ENCODE results near the gene C16orf86. TPM values are rescaled to one million over a fixed set of nuclear protein-coding genes. Genes with fewer than 3 reads are reported as not detected.

C16orf86 gene
- total RNA-seq, 1 experiment from 2014 or later: 0.79 TPM

DNA sequence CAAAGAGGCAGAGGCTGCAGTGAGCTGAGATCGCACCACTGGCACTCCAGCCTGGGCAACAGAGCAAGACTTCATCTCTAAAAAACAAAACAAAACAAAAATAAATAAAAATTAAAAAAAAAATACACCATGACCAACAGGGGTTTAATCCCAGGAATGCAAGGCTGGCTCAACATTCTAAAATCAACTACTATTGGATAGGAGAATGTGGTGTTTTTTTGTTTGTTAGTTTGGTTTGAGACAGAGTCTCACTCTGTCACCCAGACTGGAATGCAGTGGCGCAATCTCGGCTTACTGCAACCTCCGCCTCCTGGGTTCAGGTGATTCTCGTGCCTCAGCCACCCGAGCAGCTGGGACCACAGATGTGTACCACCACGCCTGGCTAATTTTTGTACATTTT is 32.7 kb downstream of the C16orf86 start:
- no TSS peak for BruUV-seq (replicated peaks)
- Histone ChIP-seq H3K4me2 (ENCODE audit: low read length) (no peak overlapping the region), H3K9me2 (ENCODE audit: insufficient read depth) (no peaks in the 10 kb centered on the region), H3K9me3 (ENCODE audit: control insufficient read depth in 1 of 2, insufficient read depth in 1 of 2, low read depth in 1 of 2, low read length in 2 of 2) (peaks cover 0 to 5% of the 10 kb centered on the region in 2 experiments; a peak in 1 of 4 replicates), H4K20me1 (ENCODE audit: insufficient read depth) (no peaks in the 10 kb centered on the region), H3K4me3 (replicated peaks in 1 of 2; ENCODE audit: low read depth in 1 of 2, low read length in 2 of 2) (no peak overlapping the region), H3K4me1 (ENCODE audit: control insufficient read depth in 1 of 2, insufficient read depth in 2 of 2, low read length in 2 of 2) (no peaks in the 10 kb centered on the region), H3K27ac (ENCODE audit: low read depth, low read length) (no peak overlapping the region), H3K27me3 (ENCODE audit: insufficient read depth, low read length) (no peaks in the 10 kb centered on the region), H3K36me3 (ENCODE audit: control insufficient read depth in 1 of 2, insufficient read depth in 2 of 2, low read length in 2 of 2) (no peaks in the 10 kb centered on the region), H3K9ac (ENCODE audit: low read length) (no peak overlapping the region), H3K79me2 (ENCODE audit: insufficient read depth, low read length) (peaks cover 34% of the 10 kb centered on the region), H2AFZ (ENCODE audit: low read depth, low read length, poor library complexity, severe bottlenecking) (no peak overlapping the region)
- POLR2A ChIA-PET: no interaction called here
- no peak for ATAC-seq
- CTCF ChIA-PET: no interaction called here
- intact Hi-C loops (cut with micrococcal nuclease): no loop called here
- DNase-seq (ENCODE audit: low read depth, low spot score): no peak
- TF ChIP-seq CEBPB (IDR thresholded peaks at IDR 0.05; ENCODE audit: low read depth): no peak
- TF ChIP-seq, protein P1, sequence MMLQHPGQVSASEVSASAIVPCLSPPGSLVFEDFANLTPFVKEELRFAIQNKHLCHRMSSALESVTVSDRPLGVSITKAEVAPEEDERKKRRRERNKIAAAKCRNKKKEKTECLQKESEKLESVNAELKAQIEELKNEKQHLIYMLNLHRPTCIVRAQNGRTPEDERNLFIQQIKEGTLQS (IDR thresholded peaks at IDR 0.05): no peak
- no peak for TF ChIP-seq ZNF274 (IDR thresholded peaks at IDR 0.05; ENCODE audit: low read depth, low read length)
- TF ChIP-seq, protein P2, sequence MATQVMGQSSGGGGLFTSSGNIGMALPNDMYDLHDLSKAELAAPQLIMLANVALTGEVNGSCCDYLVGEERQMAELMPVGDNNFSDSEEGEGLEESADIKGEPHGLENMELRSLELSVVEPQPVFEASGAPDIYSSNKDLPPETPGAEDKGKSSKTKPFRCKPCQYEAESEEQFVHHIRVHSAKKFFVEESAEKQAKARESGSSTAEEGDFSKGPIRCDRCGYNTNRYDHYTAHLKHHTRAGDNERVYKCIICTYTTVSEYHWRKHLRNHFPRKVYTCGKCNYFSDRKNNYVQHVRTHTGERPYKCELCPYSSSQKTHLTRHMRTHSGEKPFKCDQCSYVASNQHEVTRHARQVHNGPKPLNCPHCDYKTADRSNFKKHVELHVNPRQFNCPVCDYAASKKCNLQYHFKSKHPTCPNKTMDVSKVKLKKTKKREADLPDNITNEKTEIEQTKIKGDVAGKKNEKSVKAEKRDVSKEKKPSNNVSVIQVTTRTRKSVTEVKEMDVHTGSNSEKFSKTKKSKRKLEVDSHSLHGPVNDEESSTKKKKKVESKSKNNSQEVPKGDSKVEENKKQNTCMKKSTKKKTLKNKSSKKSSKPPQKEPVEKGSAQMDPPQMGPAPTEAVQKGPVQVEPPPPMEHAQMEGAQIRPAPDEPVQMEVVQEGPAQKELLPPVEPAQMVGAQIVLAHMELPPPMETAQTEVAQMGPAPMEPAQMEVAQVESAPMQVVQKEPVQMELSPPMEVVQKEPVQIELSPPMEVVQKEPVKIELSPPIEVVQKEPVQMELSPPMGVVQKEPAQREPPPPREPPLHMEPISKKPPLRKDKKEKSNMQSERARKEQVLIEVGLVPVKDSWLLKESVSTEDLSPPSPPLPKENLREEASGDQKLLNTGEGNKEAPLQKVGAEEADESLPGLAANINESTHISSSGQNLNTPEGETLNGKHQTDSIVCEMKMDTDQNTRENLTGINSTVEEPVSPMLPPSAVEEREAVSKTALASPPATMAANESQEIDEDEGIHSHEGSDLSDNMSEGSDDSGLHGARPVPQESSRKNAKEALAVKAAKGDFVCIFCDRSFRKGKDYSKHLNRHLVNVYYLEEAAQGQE (IDR thresholded peaks at IDR 0.05; ENCODE audit: low read depth): no peak
- TF ChIP-seq FOSL1 (IDR thresholded peaks at IDR 0.05; ENCODE audit: low read depth): no peak
- no peak for TF ChIP-seq POLR2AphosphoS5 (IDR thresholded peaks at IDR 0.05; ENCODE audit: low read depth, low read length)
- TF ChIP-seq SRF (IDR thresholded peaks at IDR 0.05; ENCODE audit: low read depth): no peak
- no peak for TF ChIP-seq EZH2phosphoT487 (IDR thresholded peaks at IDR 0.05; ENCODE audit: borderline replicate concordance)
- TF ChIP-seq POLR2A (IDR thresholded peaks at IDR 0.05; ENCODE audit: borderline replicate concordance, extremely low read depth, insufficient read depth, insufficient read length): no peak
- TF ChIP-seq, protein P3, sequence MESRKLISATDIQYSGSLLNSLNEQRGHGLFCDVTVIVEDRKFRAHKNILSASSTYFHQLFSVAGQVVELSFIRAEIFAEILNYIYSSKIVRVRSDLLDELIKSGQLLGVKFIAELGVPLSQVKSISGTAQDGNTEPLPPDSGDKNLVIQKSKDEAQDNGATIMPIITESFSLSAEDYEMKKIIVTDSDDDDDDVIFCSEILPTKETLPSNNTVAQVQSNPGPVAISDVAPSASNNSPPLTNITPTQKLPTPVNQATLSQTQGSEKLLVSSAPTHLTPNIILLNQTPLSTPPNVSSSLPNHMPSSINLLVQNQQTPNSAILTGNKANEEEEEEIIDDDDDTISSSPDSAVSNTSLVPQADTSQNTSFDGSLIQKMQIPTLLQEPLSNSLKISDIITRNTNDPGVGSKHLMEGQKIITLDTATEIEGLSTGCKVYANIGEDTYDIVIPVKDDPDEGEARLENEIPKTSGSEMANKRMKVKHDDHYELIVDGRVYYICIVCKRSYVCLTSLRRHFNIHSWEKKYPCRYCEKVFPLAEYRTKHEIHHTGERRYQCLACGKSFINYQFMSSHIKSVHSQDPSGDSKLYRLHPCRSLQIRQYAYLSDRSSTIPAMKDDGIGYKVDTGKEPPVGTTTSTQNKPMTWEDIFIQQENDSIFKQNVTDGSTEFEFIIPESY (IDR thresholded peaks at IDR 0.05; ENCODE audit: extremely low read depth, insufficient replicate concordance, low read length): no peak
- no peak for TF ChIP-seq ZFX (IDR thresholded peaks at IDR 0.05)
- no peak for TF ChIP-seq SP1 (IDR thresholded peaks at IDR 0.05; ENCODE audit: low read depth)
- TF ChIP-seq CTCF (IDR thresholded peaks at IDR 0.05 in 2 of 3, conservative IDR thresholded peaks at IDR 0.05 in 1 of 3; ENCODE audit: borderline replicate concordance in 1 of 3, insufficient read depth in 1 of 3, low read depth in 2 of 3, low read length in 2 of 3): no peak
- no peak for TF ChIP-seq YY1 (IDR thresholded peaks at IDR 0.05; ENCODE audit: extremely low read depth, insufficient replicate concordance, low read depth, low read length)
- RAD21 ChIA-PET (ENCODE audit: low non-redundant PET in 1 of 2, low total read pairs in 2 of 2, uncharacterized antibody in 2 of 2, unreplicated experiment in 2 of 2): interaction anchor here in 1 of 2 experiments (0.6 kb wide), 1 partner anchor 142 kb away, joined by 4 read pairs; no protein-coding TSS in a partner anchor

Data from HCT116 (cell line).